HG03378 (cell line): Measurements from ENCODE around the gene GP1BB.

ENCODE experiments used
- ATAC-seq: cut with Tn5 transposase; IDR thresholded peaks from one replicate; pipeline ENCODE4 v1.9.1; 2021; ENCODE audit warnings: mild to moderate bottlenecking, moderate library complexity; ENCODE audit not compliant: unreplicated experiment

GP1BB gene

DNA sequence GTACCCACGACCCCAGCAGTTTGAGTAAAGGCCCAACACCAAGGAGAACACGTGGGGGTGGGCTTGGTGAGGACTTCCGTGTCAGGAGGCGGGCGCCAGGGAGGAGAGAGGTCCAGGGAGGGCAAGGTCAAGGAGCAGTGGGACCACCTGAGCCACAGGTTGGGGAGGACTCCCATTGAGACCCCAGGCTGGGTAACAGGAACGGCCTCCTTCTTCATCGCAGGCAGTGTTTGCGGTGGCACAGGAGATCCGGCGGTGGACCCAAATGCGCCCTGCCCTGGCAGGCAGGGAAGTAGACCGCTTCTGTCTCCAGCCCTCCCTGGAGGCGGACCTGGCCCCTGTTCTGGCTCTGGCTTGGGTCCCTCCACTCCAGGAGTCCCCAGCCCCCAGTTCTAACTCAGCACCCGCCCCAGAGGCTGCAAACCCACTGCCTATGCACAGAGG, 31.4 kb downstream of the GP1BB start:
- ATAC-seq, result no peak

- no peak for ATAC-seq
Measured at GRCh38 chr22:19755145-19755710, 31.9 kb downstream of the GP1BB start.

GRCh38 chr22:19755722-19756287, 32.5 kb downstream of the GP1BB start:
- ATAC-seq, result no peak

DNA sequence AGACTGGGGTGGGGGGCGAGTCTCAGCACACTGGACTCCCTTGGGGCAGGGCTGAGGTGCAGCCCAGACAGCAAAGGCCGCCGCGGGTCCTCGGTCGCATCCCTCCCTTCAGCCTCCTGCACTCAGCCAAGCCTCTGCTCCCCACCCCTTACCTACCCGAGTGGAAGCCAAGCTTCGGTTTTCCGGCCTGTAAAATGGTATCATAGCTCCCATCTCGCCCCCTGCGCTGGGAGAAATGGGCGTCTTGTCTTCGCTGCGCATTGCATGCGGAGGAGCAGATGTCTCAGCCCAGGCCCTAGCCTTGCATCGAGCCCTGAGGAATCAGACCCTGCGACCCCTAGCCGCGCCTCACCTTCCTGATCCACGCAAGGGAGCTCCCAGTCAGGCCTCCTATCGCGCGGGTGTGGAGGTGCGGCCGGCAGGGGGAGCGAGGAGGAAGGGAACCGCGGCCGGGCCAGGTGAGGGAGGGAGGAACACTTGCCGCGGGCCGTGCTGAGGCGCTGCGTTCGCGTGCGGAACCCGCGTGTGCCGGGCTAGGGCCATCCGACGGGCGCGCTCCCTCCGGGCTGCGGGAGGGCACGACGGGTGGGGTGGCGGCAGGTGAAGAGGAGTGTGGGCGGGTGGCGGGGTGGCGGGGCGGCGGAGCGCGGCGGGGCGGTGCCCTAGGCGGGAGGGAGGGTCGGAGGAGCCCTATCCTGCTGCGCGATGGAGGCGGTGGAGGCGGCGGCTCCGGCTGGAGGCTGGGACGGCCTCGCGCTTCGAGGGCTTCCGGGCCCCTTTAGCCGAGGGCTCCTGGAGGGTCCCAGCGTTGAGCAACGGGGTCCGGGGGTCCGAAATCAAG, 33.2 kb downstream of the GP1BB start:
- ATAC-seq, result no peak

GRCh38 chr22:19757140-19757984, 34.0 kb downstream of the GP1BB start:
- no peak for ATAC-seq

- ATAC-seq, result no peak
Measured at GRCh38 chr22:19757985-19758895, 34.9 kb downstream of the GP1BB start.

DNA sequence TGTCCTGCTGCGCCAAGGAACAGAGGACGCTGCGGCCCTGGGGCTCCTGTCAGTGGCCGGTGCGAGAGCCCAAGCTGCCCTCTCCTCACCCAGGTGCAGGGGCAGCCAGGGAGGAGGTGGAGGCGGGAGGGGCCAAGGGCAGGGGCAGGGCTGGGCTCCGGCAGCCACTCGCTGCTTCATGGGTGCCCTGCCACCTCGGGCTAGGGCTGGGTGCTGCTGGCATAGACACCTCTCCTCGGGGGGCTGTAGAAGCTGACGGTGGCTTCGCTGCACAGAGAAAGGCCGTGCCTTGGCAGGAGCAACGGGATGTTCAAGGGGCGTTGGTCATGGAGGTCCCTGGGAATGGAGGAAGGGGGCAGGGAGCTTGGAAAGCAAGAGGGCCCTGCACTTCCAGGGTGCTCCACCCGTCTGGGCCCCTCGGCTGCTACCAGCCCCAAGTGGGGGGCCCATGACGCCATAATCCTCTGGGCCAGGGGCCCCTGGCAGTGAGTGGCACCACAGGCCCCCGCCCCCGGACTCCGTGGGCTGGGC, 35.6 kb downstream of the GP1BB start:
- no peak for ATAC-seq

DNA sequence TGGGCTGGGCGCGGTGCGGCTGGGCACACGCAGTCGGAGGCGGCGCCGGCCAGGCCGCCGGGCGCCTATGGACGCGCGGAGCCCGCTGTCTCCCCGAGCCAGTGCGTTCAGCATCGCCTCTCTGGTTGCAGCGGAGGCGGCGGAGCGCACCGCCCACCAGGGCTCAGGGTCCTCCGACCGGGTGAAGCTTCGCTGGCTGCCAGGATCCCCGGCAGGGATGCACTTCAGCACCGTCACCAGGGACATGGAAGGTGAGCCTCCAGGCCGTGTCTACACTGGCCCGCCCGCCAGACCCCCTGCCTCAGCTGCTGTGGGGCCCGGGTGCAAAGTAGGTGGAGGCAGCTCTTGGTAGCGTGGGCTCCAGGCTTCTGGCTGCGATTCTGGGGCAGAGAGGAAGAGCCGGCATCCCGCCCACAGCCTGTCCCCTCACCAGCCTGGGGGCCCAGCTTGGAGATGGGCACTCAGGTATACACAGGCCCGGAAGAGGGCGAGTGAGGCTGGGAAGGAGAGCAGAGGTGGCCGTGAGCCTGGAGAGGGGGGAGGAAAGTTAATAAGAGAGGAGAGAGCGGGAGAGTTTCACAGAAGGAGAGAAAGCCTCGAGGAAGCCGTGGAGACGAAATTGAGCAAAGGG, 36.2 kb downstream of the GP1BB start:
- no peak for ATAC-seq

- ATAC-seq, result no peak
Measured at GRCh38 chr22:19760058-19760950, 37.0 kb downstream of the GP1BB start, which contains the start of gene TBX1. TBX1 (plus strand) TSS chr22:19760778; CDS start chr22:19760844, 66 bp downstream.

DNA sequence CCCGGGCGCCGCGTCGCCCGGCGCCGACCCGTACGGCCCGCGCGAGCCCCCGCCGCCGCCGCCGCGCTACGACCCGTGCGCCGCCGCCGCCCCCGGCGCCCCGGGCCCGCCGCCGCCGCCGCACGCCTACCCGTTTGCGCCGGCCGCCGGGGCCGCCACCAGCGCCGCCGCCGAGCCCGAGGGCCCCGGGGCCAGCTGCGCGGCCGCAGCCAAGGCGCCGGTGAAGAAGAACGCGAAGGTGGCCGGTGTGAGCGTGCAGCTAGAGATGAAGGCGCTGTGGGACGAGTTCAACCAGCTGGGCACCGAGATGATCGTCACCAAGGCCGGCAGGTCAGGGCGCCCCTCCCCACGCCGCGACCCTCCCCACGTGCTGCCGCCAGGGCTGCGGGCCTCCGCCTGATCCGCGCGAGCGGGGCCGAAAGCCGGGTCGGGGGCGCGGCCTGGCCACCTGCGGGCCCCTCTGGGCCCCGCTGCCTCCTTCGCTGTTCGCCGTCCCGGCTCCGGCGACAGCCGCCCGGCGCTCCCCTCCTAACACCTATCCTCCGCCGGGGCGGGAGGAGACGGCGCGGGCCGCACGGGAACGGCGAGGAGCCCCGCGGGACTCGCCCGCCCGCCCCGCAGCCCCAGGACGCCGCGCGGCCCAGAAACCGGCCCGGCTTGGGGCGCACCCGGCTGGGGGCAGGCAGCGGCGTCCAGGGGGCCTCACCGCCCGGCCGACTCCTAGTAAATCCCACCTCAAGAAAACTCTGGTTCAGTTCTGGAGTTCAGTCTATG, 37.8 kb downstream of the GP1BB start:
- no peak for ATAC-seq

DNA sequence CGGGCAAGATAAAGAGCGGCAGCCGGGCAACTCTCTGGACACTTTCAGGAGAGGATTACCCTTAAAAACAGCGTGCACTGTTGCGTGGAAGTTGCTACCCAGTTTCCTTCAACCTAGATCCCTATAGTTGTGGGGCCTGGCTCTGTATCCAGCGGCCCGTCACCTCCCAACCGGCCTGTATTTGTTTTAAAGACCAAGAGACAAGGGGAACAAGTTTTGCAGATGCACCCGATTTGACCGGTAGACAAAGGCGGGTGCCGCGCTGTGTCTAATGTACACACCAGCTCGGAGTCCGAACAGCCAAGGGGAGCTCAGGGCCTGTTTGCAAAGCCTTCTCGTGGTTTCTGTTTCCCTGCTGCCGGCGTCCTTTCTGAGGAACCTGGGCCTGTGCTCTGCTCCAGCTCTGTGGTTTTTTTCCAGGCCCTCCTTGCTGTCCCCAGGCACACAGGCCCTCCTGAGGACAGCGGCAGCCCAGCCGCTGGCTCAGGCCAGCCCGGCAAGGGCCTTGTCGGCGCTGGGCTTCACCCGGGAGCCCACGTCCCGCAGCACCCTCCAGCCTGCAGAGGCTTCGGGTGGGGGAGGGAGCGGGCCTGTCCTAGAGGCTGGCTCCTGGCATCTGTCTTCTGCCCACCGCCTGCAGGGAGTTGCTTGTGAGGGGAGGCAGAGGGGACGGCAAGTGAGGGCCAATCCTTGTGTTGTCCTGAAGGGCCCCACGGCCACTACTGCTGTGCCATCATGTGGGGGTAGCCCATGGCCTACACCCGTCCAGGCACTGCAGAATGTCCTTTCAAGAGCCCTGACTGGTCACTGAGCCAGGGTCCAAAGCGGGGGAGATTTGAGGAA, 38.6 kb downstream of the GP1BB start:
- no peak for ATAC-seq

- no peak for ATAC-seq
Measured at GRCh38 chr22:19762568-19763457, 39.5 kb downstream of the GP1BB start.

GRCh38 chr22:19763458-19764298, 40.3 kb downstream of the GP1BB start:
- no peak for ATAC-seq

DNA sequence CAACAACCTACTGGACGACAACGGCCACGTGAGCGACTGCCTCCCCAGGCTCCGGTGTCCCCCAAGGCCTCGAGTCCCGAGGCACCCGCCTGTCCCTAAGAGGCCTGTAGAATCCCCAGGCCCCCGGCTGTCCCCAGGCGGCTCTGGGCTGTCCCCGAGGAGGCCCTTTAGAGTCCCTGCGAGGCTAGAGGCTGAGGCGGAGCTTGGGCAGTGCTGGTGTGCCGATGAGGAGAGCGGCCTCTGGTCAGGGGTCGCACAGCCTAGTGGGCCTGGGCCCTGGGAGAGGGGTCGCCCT, 40.9 kb downstream of the GP1BB start:
- ATAC-seq, result no peak
